Measurements from ENCODE around the gene DIAPH1.

Gene DIAPH1

GRCh38 chr5:141522301-141522700 lies 96.5 kb downstream of the DIAPH1 start:
- Histone ChIP-seq H3K9me2 (replicated peaks; ENCODE audit: insufficient read depth, low read length) (no peaks in the 10 kb centered on the region), H3K27me3 (replicated peaks; ENCODE audit: insufficient read depth, low read length) (no peaks in the 10 kb centered on the region), H2AFZ (ENCODE audit: low read length) (no peak overlapping the region), H3K4me3 (ENCODE audit: low read length) (no peak overlapping the region), H3K9me3 (replicated peaks; ENCODE audit: insufficient read depth, low read length) (no peaks in the 10 kb centered on the region), H3K9ac (ENCODE audit: low read length) (no peak overlapping the region), H3K4me2 (ENCODE audit: low read depth, low read length) (no peak overlapping the region), H3K4me1 (ENCODE audit: low read length) (peaks cover 32% of the 10 kb centered on the region), H3K27ac (ENCODE audit: low read length) (no peak overlapping the region), H4K20me1 (ENCODE audit: insufficient read depth, low read length) (no peaks in the 10 kb centered on the region), H3F3A (ENCODE audit: insufficient read depth, low read length) (peaks cover 12% of the 10 kb centered on the region), H3K79me2 (ENCODE audit: low read length) (0 out of 2 replicates have a peak, but pooled peaks cover 5% of the 10 kb centered on the region), H3K36me3 (replicated peaks; ENCODE audit: insufficient read depth, low read length) (no peaks in the 10 kb centered on the region; the same call in 1 of the 2 replicates)
- TF ChIP-seq, protein P1, sequence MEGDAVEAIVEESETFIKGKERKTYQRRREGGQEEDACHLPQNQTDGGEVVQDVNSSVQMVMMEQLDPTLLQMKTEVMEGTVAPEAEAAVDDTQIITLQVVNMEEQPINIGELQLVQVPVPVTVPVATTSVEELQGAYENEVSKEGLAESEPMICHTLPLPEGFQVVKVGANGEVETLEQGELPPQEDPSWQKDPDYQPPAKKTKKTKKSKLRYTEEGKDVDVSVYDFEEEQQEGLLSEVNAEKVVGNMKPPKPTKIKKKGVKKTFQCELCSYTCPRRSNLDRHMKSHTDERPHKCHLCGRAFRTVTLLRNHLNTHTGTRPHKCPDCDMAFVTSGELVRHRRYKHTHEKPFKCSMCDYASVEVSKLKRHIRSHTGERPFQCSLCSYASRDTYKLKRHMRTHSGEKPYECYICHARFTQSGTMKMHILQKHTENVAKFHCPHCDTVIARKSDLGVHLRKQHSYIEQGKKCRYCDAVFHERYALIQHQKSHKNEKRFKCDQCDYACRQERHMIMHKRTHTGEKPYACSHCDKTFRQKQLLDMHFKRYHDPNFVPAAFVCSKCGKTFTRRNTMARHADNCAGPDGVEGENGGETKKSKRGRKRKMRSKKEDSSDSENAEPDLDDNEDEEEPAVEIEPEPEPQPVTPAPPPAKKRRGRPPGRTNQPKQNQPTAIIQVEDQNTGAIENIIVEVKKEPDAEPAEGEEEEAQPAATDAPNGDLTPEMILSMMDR (IDR thresholded peaks at IDR 0.05; ENCODE audit: low read length) = no peak
- TF ChIP-seq EZH2 (optimal IDR thresholded peaks at IDR 0.05; ENCODE audit: low read depth, low read length) (no peak), EZH2phosphoT487 (IDR thresholded peaks at IDR 0.05; ENCODE audit: low read length) (no peak)
- DNase-seq = no peak

DNA sequence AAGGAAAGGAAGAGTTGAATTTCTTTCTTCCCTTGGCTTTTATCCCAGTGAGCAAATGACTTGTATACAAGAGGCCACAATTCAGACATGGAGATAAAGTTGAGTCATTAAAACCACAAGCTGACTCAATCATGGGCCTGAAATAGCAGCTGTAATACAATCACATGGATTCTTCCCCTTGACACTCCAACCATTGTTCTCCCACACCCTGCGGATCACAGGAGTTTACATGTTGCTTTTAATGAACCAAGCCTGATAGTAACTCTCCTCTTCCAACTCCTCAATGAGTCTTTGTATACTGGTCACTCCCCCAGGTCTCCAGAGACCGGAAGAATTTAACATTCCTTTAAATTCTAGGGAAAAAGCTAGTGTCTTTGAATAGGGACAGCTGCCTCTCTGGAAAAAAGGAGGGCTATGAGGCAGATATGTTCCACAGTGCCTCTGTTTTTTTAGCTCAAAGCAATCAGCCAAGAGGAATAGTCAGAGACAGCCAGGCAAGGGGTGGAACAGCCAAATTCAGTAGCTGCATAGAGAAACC lies 97.5 kb downstream of the DIAPH1 start:
- Histone ChIP-seq H3F3A (ENCODE audit: insufficient read depth, low read length) (peaks cover 16% of the 10 kb centered on the region), H3K27me3 (replicated peaks; ENCODE audit: insufficient read depth, low read length) (no peaks in the 10 kb centered on the region), H3K4me2 (ENCODE audit: low read depth, low read length) (no peak overlapping the region), H3K4me3 (ENCODE audit: low read length) (no peak overlapping the region), H2AFZ (ENCODE audit: low read length) (no peak overlapping the region), H3K9ac (ENCODE audit: low read length) (no peak overlapping the region), H3K9me3 (replicated peaks; ENCODE audit: insufficient read depth, low read length) (no peaks in the 10 kb centered on the region), H3K9me2 (replicated peaks; ENCODE audit: insufficient read depth, low read length) (no peaks in the 10 kb centered on the region), H3K27ac (ENCODE audit: low read length) (no peak overlapping the region), H3K79me2 (ENCODE audit: low read length) (0 out of 2 replicates have a peak, but pooled peaks cover 5% of the 10 kb centered on the region), H4K20me1 (ENCODE audit: insufficient read depth, low read length) (no peaks in the 10 kb centered on the region), H3K36me3 (replicated peaks; ENCODE audit: insufficient read depth, low read length) (no peaks in the 10 kb centered on the region; the same call in none of the 2 replicates), H3K4me1 (ENCODE audit: low read length) (peaks cover 39% of the 10 kb centered on the region)
- DNase-seq = no peak
- TF ChIP-seq EZH2 (optimal IDR thresholded peaks at IDR 0.05; ENCODE audit: low read depth, low read length) = no peak
- TF ChIP-seq, protein P1 (IDR thresholded peaks at IDR 0.05; ENCODE audit: low read length) = no peak
- TF ChIP-seq EZH2phosphoT487 (IDR thresholded peaks at IDR 0.05; ENCODE audit: low read length) = no peak

DNA sequence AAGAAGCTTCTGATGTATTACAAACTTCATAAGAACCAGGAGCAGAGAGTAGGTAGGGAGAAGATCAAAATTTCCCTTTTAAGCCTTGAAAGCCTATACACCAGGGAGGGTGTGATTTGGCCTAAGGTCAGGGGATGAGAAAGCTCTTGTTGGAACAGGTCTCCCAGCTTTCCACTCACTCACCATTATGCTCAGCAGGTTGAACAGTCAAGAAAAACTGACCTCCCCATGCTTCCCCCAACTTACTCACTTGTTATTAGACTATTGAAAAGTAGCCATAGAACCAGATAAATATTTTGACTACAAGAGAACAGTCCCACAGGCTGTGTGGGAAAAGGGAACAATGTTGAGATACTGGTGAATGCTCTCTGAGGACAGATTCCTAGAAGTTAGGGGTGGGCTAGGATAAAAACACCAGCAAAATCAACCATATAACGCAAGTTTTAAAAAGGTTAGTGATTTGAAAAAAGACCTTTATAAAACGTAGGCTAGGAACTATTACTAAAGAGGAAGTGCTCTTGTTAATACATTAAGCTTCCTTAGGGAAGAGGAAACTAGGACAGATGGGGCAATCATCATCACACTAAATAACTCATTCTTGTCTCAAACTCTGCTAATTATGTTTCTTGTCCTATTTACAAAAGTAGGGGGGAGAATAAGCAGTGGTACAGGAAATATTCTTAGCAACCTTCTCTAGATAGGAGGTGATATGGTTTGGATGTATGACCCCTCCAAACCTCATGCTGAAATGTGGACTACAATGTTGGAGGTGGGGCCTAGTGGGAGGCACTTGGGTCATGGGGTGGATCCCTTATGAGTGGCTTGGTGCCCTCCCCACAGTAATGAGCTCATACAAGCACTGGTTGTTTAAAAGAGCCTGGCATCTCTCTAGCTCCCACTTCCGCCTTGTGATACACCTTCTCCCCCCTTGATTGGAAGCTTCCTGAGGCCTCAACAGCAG lies 98.9 kb downstream of the DIAPH1 start:
- H3K9me2 ChIP-seq (replicated peaks; ENCODE audit: insufficient read depth, low read length) = no peaks in the 10 kb centered on the region
- TF ChIP-seq, protein P1 (IDR thresholded peaks at IDR 0.05; ENCODE audit: low read length) = no peak
- TF ChIP-seq EZH2phosphoT487 (IDR thresholded peaks at IDR 0.05; ENCODE audit: low read length) (no peak), EZH2 (optimal IDR thresholded peaks at IDR 0.05; ENCODE audit: low read depth, low read length) (no peak)
- no peaks in the 10 kb centered on the region for H3K27me3 ChIP-seq (replicated peaks; ENCODE audit: insufficient read depth, low read length)
- H3K36me3 ChIP-seq (replicated peaks; ENCODE audit: insufficient read depth, low read length) = no peaks in the 10 kb centered on the region; the same call in none of the 2 replicates
- DNase-seq = no peak
- H3K4me2 ChIP-seq (ENCODE audit: low read depth, low read length) = no peak overlapping the region
- no peaks in the 10 kb centered on the region for H4K20me1 ChIP-seq (ENCODE audit: insufficient read depth, low read length)
- H2AFZ ChIP-seq (ENCODE audit: low read length) = no peak overlapping the region
- H3F3A ChIP-seq (ENCODE audit: insufficient read depth, low read length) = peaks cover 11% of the 10 kb centered on the region
- H3K4me3 ChIP-seq (ENCODE audit: low read length) = no peak overlapping the region
- H3K9ac ChIP-seq (ENCODE audit: low read length) = no peak overlapping the region
- H3K9me3 ChIP-seq (replicated peaks; ENCODE audit: insufficient read depth, low read length) = no peaks in the 10 kb centered on the region
- peaks cover 43% of the 10 kb centered on the region for H3K4me1 ChIP-seq (ENCODE audit: low read length)
- no peak overlapping the region for H3K27ac ChIP-seq (ENCODE audit: low read length)
- H3K79me2 ChIP-seq (ENCODE audit: low read length) = 0 out of 2 replicates have a peak, but pooled peaks cover 5% of the 10 kb centered on the region
